COLO829 (cell line): Measurements from ENCODE around the gene ANO2.

Experiments
- DNase-seq: peaks from one replicate; pipeline ENCODE4 v3.0.0; 2012; ENCODE audit warnings: low spot score

Gene ANO2

DNA sequence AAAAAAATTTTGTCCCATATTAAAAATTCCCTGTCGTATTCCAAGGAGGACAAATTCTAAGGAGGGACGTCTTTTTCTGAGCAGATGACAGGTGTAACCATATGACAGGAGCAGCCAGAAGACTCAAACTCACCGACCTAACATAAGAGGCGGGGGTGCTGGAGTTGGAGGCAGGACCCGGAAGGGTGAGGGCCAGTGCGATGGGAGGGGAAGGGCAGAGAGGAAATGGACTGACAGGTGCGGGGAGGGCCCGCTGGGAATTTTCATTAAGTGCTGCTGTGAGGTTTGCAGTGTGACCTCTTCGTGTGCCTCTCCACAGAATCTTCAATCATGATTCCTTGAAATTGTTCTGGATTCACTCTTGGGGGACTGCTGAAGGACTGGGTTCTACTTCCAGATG lies 323.7 kb downstream of the ANO2 start:
- no peak for DNase-seq

DNA sequence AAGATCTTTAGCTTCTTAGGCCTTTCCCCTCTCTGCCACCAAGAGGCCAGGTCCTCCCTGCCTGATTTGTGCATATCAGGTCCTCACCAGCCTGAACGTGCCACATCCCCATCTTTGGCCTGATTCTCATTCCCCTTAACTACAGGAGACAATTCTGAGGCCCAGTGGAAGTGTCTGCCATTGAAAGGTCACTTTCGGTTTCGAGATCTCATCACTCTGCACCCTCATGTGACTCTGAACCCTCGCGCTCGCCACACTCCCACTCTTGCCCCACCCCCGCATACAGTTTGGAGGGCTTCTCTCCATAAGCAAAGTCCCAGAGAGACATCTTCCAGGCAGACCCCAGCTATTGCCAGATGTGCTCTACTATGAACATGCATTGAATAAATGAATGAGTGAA lies 324.2 kb downstream of the ANO2 start:
- DNase-seq = no peak

DNA sequence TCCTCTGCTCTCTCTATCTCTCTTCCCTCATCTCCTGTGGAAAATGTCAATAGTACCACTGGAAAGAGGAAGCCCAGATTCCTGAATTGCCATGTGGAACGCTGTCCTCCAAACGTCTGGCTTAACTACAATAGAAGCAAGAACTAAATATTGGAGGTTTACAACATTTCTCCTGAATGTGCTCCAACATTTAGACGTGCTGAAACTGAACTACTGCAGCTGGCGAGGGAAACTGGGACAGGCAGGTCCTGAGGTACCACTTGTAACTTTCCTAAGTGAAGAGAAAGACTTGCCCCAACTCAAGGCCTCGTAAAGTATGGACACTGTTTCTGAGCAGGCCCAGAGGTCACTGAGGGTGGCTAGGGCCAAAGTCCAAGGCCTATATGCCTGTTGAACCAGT lies 325.4 kb downstream of the ANO2 start:
- no peak for DNase-seq

DNA sequence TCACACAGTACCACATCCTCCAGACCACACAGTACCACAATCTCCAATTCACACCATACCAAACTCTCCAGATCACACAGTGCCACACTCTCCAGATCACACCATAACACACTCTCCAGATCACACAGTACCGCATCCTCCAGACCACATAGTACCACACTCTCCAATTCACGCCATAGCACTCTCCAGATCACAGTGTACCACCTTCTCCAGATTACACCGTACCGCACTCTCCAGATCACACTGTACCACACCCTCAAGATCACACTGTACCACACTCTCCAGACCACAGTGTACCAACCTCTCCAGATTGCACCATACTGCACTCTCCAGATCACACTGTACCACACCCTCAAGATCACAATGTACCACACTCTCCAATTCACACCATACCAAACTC lies 328.2 kb downstream of the ANO2 start:
- DNase-seq = no peak

DNA sequence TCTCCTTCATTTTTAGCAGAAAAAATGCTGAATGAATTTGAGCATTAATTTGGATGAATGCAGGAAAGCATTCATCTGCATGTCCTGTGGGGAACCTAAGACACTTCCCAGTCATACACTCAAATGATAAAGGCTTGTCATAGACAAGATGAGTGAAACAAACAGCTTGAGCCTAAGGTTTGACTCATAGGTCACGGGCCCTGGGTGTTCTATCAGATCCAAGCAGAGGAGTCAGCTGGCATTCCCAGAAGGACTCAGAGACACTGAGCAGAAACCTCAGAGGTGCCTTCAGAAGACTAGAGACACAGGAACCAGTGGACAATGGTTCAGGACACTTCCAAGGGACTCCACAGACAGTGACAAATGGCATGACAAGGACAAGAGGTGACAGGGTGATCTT lies 329.3 kb downstream of the ANO2 start:
- DNase-seq = no peak

DNA sequence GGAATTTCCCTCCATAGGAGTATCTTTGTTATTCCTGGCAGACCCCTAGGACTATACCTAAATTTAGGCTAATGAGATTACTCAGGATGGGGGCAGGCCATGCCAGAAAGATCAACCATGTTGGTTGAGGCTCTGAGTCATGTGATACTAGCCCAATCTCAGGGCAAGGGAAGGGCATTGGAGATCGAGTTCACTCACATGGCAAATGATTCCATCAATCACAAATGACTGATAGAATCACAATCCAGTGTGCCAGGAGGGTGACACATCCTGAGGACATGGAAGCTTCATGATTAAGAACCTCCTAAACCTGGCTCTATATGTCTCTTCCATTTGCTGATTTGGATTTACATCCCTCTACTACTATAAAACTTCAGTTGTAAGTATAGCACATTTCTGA lies 330.8 kb downstream of the ANO2 start:
- DNase-seq = no peak

DNA sequence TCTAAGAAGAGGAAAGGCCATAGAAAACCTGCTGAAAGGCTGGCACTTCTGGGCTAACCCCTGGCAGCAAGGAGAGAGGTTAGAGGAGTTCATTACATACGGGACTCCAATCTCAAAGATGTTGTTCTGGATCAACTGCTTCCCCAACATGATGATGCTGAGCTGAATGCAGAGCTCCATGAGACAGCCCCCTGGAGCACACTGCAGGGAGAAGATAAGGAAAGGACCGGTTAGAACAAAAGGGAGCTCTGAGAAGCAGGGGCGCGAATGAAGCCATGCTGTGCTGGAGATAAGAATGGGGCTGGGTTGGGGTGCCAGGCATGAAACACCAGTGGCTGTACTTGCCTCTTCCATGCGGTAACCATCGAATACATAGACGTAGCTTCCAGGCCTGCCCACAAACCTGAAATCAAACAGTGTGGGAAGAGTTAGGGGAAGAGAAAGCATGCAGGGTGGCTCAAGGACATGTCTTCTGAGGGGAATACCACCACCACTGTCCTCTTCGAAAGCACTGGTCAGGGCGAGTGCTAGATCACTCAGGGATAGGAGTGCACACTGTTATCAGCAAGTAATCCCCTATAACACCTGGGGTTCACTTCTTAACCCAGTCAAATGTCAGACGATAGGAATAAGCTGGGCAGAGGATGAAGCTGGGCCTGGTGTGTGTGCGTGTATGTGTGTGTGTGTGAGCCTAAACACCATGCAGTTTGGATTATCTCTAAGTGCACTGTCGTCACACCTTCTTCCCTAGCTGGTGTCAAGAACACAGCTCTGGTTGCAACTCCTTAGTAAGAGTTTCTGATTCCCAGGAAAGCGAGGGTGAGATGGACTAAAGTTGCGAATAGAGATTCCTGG lies 332.3 kb downstream of the ANO2 start:
- DNase-seq = no peak

DNA sequence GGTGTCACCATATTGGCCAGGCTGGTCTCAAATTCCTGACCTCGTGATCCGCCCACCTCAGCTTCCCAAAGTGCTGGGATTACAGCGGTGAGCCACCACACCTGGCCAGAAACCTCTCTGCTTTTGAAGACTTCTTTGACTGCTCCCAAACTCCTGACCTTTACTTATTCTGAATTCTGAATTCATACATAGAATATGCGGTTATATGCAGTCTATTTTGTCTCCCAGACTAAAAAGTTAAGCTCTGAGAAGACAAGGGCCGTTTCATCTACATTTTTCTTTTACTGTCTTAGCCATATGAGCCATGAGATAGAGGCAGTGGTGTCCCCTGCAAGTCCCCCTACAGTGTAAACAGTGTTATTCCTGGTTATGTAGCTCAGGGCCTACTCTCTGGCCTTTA lies 333.9 kb downstream of the ANO2 start:
- DNase-seq = no peak

DNA sequence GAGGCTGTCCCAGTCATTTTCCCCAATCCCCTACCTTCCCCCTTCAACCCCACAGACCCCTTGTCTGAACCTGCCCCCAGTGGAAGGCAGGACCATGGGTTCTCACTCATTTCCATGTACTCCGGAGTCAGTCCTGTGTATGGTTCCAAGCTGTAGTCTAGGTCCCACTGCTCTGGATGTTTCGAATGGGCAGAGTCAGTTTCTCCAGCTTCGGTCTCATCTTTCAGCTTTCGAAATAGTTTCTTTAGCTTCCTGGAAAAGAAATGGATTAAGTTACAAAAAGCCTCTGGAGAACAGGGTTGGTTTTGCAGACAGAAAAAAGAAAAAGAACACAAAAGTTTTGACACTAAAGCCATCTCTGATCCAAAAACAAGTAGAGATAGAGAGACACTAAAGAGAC lies 345.7 kb downstream of the ANO2 start:
- no peak for DNase-seq

DNA sequence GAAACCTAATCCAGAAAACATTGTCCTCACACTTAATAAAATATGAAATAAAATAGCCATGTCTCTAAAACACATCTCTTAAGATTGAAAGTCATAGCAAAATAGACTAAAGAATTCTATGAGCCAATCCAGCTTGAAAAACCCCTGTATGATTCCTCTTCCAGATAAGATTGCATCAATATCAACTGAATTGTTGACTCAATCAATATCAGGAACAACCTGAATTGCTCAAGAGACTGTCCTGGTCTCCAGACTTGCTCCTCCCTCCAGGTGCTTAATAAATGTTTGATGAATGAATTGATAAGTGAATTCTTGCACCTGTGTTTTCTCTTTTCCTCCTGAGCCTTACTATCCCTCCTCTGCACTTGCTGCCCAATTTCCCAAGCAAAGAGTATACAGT lies 351.1 kb downstream of the ANO2 start:
- no peak for DNase-seq

DNA sequence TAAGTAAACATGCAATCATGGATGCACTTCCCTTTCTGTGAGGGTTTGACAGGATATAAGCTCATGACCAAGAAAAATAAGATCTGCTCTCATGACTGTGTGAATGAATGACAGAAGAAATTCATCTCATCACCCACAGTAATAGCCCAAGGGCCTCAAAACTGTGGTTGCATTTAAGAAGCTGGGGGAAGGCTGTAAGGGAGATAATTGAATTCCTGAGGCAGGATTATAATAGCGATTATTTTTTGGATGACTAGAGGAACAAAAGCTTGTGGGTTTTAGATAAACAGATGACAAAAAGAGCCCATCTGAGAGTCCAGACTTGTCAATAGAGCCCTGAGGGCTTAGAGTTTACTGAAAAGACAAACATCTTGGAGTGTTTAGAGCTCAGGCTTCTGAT lies 352.0 kb downstream of the ANO2 start:
- DNase-seq = no peak

DNA sequence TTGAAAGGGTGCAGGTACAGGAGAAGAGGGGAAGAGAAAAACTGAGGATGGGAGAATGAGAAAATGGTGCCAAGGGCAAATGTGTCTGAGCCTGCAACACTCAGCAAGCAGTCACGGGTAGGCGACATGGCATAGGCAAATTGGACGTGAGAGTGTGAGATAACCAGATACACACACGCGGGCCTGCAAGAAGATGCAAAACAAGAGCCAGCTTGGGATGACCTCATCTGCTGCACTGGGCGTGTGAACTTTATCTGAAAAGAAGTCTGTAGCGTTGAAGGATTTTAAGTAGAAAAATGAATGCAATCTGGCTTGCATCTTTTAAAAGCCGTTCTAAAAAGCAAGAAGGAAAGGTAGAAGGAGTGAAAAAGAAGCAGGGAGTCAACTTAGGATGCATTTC lies 352.7 kb downstream of the ANO2 start:
- DNase-seq = no peak

DNA sequence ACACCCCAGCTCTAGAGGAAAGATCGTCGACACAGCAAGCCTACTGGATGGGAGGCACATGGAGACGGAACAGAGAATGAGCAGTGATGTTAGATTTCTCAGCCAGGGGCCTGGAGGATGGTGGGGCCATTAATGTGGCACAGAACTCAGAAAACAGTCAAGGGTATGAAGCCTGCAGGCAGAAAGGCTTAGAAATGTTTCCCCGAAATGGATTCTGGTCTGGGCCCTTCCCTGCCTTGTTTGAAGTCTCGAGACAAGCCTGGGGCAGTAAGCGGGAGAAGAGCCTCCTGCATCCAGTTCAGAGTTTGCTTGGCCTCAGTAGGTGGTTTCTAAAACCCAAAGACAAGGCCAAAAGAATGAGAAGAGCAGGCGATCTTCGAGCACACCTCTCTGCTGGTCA lies 354.7 kb downstream of the ANO2 start:
- no peak for DNase-seq

DNA sequence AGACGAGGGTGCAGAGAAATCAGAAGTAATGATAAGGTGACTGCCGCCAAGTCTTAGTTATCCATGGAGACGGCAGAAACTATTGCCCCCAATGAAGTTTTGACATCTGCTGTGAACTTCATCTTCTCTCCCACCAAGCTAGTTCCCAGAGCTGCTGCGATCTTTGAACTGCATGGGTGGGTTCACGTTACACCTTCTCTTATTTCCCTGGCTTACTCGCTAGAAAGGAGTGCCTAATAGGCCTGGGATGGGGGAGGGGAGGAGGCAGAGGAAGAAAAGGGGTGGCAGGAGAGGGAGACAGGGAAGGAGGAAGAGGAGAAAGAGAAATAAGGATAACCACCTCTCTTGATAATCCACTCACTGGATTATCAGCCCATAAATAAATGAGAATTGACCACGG lies 356.0 kb downstream of the ANO2 start:
- DNase-seq = no peak

DNA sequence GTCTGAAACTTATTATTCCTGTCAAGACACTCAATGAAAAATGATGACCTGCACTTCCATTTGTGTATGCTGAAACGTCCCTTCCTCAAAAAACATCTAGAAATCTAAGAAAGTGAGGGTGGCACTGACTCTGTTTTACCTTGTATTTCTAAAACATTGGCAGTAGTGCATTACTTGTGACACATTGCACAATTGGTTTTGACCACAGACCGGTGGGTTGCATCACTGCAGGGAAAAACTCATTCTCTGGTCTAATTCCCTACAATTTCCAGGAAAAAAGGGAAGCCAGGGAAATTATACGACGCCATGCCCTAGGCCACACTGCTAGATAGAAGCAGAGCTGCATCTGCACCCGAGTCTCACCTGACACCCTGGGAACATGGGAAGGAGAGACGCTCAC lies 356.5 kb downstream of the ANO2 start:
- DNase-seq = no peak

DNA sequence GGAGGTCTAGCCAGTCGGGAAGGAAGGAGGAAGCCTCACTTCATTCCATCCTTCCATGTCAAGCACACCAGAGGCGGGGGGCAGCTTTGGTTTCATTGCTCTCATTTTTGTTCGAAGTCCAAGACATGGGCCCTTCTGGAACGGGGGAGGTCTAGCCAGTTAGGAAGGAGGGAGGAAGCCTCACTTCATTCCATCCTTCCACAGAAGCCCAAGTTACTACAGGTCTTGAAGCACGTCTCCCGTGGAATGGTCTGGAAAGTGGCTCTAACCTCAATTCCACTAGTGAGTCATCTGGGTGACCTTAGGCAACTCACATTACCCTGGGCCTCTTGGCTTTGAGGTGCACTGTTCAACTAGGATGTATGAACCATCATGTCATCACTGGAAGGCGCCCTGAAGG lies 356.9 kb downstream of the ANO2 start:
- no peak for DNase-seq

DNA sequence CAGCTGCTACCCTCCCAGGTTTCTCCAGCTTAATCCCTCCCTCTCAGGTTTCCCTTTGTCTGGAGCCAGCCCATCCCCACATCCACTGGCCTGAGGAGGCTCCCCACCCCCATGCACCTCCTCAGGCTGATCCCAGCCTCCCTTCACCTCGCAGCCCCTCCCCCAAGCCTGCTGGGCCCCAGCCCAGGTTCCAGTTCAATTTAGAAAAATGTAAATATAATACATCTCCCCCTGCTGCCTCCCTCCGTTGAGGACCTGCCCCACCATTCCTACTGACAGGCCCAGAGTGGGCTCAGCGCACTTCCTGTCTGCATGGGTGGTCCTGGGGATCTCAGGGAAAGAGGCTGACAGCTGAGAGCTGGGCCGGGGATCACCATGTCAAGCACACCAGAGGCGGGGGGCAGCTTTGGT lies 357.3 kb downstream of the ANO2 start:
- DNase-seq = no peak

DNA sequence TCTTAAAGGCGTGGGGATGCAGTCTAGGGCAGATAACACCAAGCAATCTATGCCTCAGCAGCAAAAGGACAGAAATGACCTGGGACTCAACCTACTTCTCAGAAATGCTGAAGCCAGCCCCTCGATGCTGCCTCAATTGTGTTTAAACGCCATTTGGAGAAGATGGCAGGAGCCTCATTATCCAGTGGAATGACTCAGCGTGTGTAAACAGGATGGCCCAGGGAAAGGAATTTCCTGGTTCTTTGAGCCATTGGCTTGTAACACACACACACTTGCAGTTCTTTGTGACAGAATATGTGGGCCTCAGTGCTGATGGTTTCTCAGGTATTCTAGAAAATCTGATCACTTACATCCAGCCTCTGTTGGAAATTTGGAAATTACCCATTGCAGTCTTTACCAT lies 358.9 kb downstream of the ANO2 start:
- no peak for DNase-seq

DNA sequence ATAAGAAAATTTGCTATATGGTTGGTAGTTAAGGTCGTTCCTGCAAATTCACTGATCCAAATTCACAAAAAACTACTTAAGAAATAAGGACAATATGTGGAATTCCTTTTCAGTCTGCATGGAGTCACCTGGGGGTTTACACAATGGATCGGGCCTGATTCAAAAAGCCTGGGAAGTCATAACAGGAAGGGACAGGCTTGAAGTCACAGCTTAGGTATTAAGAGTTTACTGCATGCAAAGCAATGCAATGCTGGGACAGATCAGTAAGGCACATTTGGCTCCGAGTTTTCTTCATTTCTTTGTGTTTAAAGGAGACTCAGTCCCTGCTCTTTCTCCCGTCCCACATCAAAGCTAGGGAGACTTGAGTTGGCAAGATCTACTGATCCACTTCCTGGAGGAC lies 359.9 kb downstream of the ANO2 start:
- no peak for DNase-seq

DNA sequence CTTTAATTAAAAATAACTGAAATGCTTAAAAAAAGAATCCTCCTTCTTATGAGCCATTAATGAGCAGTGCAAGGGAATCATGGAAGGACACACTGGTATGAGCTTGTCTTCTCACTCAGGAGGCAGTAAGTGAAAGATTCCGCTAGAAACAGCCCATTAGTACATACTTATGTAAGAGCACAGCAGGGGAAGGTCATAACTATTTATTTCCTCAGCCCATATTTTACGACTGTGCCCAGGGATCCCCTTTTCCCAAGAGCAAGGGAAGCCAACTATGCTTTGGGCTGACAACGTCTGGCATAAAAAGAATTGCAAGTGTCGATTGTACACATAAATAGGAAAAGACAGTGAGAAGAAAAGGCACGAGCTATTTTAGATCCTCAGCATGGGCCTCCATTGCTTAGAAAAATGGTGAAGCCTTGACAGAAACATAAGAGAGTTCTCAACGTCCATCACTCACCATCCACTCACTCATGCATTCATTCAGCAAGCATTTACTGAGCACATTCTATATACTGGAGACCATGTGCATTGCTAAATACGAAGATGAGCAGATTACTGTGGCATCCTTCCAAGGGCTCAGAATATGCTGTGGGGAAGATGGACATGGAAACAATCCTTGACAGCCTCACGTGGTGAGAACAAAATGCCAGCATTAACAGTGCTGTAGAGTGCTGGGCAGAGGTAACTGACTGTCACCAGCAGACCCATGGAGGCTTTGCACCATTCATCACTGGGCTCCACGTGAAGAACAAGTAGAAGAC lies 360.5 kb downstream of the ANO2 start:
- DNase-seq = no peak

DNA sequence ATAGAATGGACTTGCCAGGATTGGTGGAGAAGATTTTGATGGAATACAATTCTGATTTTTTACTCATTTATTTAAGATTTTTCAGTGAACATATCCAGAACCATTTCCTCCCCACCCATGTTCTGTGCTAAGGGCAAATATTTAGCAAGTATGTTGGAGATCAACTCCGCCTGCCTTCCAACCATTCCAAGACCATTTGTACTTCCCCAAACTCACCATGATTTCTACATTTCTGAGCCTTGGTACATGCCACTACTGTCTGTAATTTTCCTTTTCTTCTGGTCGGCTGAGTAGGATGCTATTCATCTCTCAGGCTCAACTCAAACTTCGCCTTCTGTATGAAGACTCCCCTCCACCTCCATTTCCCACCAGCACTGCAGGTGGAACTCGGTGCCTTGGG lies 362.5 kb downstream of the ANO2 start:
- DNase-seq = no peak

DNA sequence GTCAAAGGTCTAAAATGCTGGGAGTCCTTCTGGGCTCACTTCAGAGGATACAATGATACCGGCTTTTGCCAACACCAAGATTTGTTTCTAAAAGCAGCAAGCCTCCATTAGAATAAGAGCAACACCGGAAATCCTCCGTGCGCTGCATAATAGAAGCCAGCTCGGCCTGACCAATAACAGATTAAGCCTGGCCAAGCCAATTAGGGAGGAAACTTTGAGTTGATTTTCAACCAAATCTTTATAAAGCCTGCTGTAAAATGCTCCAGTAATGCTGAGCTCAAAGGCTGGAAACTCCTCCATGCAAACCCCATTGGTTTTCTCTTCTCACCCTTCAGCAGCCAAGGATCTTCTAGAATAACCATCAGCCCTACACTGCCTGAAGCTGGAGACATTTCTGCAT lies 363.0 kb downstream of the ANO2 start:
- DNase-seq = no peak

DNA sequence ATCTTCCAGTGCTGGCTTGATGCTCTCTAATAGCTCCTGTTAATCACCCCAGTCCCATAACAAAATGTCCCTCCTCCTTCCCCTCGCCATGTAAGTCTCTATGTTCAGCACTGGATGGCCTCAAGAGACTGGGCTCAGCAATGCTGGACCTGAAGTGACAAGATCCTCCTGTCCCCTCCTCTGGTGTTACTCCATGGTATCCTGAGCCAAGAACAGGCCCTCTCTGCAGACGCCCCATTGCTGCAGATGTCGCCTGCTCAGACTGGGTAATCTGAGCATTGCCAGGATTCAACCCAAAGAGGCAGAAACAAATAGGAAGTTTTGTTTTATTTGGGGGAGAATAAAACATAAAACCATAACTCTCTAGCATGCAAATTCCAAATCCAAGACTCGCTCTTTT lies 363.4 kb downstream of the ANO2 start:
- no peak for DNase-seq

DNA sequence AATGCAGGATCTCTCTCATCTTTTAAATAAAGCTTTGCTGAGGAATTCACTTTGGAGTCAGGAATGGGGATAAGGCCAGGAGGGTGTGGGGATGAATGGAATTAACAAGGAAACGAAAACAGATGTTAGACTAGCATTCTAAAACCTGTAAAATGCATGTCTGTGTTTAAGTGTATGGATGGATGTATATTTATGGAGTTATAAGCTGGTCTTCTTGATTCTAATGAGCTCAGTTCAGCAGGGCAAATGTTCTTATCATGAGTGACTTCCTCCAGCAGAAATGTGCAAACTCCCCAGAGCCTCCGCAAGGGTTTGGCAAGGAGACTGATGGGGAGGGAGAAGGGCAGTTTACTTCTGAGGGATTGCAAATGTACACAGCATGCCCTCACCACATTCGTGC lies 364.0 kb downstream of the ANO2 start:
- DNase-seq = no peak
